Inflammatory macrophage treated with lipopolysaccharide for 4 hours (primary cell): ENCODE results near the gene OVCA2.

ENCODE experiments used
- DNase-seq: peaks from one replicate; pipeline ENCODE4 v3.0.0-alpha.2; 2020

Gene OVCA2

GRCh38 chr17:2067048-2067561 is 25.3 kb downstream of the OVCA2 start:
- no peak for DNase-seq

DNA sequence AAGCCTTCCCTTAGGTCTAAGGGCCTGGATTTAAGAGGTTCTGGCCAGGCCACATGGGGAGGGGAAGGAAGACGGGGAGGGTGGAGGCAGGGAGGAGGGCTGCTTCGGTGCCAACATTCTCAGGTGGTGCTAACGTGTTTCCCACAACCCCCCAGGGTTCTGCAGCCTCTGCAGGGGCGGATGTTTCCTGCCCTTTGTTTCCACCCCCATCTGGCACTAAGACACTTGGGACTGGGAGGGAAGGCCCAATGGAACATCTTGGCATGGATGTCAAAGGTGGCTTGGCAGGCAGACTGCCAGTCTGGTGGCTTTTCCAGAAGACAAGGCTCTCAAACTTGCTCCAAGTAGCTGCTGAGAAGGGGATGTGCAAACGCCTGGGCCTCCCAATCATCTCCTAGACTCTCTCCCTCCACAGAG is 25.8 kb downstream of the OVCA2 start:
- DNase-seq: no peak

- no peak for DNase-seq
These were observed 26.3 kb downstream of the OVCA2 start for GRCh38 chr17:2068031-2068518.

DNA sequence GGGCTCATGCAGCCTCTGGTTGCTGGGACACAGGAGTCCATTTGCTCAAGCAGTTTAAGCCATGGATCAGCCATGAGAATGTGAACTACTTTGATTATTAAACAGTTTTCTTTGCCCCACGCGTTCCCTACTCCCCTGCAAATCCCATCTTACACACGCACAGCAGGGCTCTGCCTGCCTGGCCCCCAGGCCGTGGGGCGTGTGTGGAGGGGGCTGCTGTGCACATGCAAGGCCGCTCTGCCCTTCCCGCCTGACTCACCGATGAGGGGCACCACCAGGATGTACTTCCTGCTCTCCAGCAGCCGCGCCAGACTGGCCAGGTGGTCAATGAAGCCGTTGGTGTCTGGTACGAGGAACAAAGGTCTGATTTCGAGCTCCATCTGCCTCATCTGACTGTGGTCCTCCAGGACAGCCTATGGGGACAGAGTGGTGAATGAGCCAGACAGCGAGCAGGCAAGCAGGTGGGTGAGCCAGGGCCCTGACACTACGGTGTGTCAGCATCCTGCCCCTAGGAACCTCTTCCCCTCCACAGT is 26.8 kb downstream of the OVCA2 start:
- no peak for DNase-seq

DNA sequence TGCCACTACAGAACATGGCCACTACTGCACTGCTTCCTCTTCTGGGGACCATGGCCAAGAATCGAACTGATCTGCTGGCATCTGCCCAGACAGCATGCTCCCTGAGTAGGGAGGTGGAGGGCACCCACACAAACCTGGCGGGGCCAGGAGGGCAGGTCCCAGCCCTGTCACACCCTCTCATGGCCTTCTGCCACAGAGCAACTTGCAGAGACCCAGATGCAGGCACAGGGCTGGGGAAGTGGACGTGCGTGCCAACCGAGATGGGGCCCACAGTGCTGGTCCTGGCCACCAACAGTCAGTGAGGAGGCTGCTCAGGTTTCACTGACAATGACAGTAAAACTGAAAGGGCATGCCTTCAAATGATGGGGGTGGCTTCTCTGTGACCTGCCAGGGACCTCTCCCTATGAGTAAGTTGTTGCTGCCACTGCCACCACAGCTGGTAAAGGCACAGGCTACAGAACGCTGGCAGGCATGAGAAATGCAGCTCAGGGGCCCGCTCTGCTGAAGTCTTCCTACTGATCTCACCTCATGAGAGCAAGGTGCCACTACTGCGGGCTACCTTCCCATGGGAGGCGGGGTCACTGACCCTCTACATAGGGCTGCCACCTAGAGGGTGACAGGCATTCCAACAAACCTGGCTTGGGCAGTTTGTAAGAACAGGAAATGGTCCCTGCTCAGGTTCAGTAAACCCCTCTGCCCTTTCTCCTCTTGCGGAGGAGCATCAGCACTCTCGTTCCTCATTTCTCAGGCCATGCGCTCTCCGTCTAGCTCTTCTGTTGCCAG is 28.6 kb downstream of the OVCA2 start:
- no peak for DNase-seq

- DNase-seq: no peak
These were observed 29.2 kb downstream of the OVCA2 start for GRCh38 chr17:2071024-2071385.

- peak; percentile 51 for DNase-seq
These were observed 29.8 kb downstream of the OVCA2 start for GRCh38 chr17:2071455-2072281.

DNA sequence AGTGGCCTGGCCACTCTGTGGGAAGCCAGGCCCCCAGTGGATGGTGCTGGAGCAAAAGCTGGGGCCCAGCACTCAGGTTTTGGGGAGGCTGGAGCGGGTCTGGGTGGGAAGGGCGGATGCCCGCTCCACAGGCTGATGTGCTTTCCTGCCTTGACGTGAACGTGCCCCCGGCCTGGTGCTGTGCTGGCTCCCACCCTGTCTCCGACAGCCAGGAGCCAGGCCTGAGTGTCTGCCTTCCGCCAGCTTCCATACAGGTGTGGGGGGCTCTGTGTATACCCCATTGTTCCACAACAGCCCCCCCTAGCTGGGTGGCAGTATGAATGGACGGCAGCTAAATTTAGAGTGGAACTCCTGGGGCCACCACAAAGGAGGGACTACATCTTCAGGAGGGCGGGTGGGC is 33.1 kb downstream of the OVCA2 start:
- no peak for DNase-seq

- no peak for DNase-seq
These were observed 33.7 kb downstream of the OVCA2 start for GRCh38 chr17:2075336-2076086.

GRCh38 chr17:2076087-2076984 is 34.5 kb downstream of the OVCA2 start:
- no peak for DNase-seq

GRCh38 chr17:2077040-2077439 is 35.2 kb downstream of the OVCA2 start:
- no peak for DNase-seq

GRCh38 chr17:2081564-2081963 is 39.7 kb downstream of the OVCA2 start:
- DNase-seq: peak; percentile 24

GRCh38 chr17:2082003-2082781 is 40.4 kb downstream of the OVCA2 start:
- DNase-seq: no peak

- peak; percentile 98 for DNase-seq
These were observed 41.8 kb downstream of the OVCA2 start for GRCh38 chr17:2083613-2084035.

GRCh38 chr17:2084036-2084765 is 42.4 kb downstream of the OVCA2 start:
- DNase-seq: peak; percentile 55

DNA sequence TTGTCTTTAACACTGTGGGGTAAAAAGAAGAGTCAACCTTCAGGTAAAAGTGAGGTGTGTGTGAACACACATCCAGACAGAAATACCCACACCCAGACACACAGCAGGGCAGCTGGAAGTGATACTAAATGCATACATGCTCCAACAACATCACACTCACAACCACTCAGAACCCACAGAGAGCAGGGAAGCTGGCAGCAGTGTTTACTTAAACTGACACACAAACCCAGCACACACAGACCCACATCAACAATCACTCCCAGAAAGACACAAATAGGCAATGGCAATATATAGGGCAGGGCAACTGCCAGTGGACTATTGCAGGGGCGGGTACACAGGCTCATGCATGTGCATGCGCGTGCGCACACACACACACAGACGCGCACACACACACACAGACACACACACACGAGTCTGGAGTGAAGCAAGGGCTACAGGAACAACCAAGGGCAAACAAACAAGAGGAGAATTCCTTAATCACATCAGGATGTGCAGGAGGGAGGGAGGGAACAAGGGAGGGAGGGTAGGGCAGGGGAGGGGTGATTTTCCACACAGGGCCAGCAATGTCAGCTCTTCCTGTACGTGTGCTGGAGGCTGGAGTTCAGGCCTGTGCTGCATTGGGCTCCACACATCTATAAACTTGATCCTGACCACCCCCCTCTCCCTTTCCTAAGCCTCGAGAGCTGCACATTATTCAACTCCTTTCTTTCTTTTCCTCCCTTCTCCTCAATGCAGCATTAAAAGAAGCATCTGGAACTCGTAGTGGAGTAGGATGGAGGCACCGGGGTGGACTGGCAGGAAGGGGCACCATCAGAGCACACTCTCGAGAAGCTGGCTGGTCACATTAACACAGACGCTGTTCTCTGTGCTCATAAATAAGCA is 43.2 kb downstream of the OVCA2 start:
- peak; percentile 16 for DNase-seq

DNA sequence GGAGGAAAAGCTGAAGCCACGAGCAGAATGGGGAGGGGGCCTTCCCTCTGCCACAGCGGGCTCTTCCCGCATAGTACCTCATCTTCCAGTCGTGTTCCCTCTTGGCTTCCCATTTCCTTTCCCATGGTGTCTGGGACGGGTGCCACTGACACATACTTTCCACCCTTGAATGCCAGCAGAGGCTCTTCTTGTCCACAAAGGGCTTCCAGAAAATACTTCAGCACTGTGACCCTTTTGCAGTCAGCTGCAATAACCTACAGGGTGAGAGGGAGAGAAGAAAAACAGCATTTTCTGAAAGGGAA is 43.8 kb downstream of the OVCA2 start:
- no peak for DNase-seq

- no peak for DNase-seq
These were observed 44.5 kb downstream of the OVCA2 start for GRCh38 chr17:2086306-2086705.

DNA sequence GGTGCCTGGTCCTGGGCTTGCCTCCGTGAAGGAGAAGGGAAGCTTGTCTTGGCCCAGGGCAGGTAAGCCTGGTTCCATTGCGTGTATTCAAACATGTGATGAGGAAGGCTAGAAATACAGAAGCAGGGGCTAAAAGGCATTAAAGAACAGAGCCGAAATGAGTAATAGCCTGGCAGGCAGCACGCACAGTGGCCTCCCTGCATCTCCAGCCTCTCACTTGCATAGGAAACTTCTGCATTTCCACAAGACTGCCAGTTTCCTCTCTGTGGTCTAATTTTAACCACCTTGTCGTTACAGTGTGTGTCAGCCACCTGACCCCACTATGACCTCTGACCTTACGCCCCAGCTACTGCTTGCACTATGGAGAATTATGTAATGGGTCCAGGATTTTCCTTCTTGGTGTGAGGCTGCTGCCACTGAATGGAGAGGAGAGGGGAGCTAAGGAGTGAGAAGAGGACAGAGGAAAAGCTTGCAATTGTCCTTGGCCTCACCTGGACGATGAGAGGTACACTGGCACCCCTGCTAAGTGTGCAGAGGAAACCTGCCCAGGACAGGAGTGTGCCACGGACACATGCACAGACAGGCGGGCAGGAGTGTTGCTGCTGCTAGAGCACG is 45.9 kb downstream of the OVCA2 start:
- DNase-seq: peak; percentile 97
